H1 (cell line): ENCODE data around the gene NOTCH4.

Experiments used
- EZH2 ChIP-seq: fragments of 200-600 bp; sonication (generic); IDR thresholded peaks from 2 replicates; pipeline ENCODE4 v1.7.1; 2012; ENCODE audit warnings: low read depth, mild to moderate bottlenecking, moderate library complexity, low read length, inconsistent platforms; ENCODE audit not compliant: severe bottlenecking
- POLR2A ChIP-seq, 2 experiments: IDR thresholded peaks; 1 replicate in 1 of 2; 2 replicates in 1 of 2; pipeline ENCODE4 v1.6.1; 2011; ENCODE audit warnings: low read depth in 2 of 2, low read length in 2 of 2, mild to moderate bottlenecking in 2 of 2; ENCODE audit errors: control extremely low read depth in 1 of 2
- POLR2AphosphoS5 ChIP-seq: IDR thresholded peaks from 2 replicates; pipeline ENCODE4 v1.6.1; 2011; ENCODE audit warnings: low read depth, low read length

DNA sequence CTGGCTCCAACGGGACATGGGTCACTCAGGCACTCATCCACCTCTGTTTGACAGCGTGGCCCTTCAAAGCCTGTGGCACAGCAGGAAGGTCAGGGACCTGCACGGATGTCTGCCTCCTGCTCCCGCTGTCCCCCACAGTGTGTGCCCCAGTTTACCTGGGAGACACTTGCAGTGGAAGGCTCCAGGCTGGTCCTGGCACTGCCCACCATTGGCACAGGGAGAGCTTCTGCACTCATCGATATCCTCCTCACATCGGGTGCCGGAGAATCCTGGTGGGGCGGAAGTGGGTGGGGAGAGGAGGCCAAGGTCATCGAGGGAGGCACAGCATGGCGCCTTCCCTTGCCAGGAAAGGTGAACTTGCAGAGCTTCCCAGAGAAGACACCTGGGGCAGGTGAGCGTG lies 6.9 kb downstream of the NOTCH4 start:
- TF ChIP-seq POLR2A (IDR thresholded peaks at IDR 0.05; ENCODE audit: control extremely low read depth in 1 of 2, low read depth in 2 of 2, low read length in 2 of 2) (no peak), POLR2AphosphoS5 (no peak), EZH2 (no peak)
